Thyroid gland (tissue), 4 donors: ENCODE data around the gene CYP2W1.
"Not testable (repeated sequence)": the region's sequence is repeated elsewhere in the genome, so short reads cannot be mapped to it uniquely, and the experiment has no call there.

Experiments used
- POLR2A ChIP-seq, 2 donors: fragments of 450-650 bp; IDR thresholded peaks; one replicate each; pipeline ENCODE4 v1.6.1; 2017; ENCODE audit warnings: antibody characterized with exemption in 2 of 2, mild to moderate bottlenecking in 2 of 2, moderate library complexity in 1 of 2
- TF ChIP-seq, protein P1 (sequence below), 6 experiments: fragments of 200-600 bp in 3 of 6; fragments of 450-650 bp in 3 of 6; sonication (generic) in 3 of 6; IDR thresholded peaks; one replicate each; pipeline ENCODE4 v1.5.1; 2016 to 2019; ENCODE audit warnings: antibody characterized with exemption in 6 of 6, mild to moderate bottlenecking in 2 of 6, inconsistent platforms in 1 of 6, moderate library complexity in 1 of 6

DNA sequence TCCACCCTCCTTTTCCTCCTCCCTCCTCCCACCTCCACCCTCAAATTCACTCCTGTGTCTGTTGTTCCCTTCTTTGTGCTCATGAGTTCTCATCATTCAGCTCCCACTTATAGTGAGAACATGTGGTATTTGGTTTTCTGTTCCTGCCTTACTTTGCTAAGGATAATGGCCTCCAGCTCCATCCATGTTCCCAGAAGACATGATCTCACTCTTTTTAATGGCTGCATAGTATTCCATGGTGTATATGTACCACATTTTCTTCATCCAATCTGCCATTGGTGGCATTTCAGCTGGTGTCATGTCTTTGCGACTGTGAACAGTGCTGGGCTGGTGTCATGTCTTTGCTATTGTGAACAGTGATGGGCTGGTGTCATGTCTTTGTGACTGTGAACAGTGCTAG lies 51.8 kb downstream of the CYP2W1 start:
- TF ChIP-seq, protein P1, sequence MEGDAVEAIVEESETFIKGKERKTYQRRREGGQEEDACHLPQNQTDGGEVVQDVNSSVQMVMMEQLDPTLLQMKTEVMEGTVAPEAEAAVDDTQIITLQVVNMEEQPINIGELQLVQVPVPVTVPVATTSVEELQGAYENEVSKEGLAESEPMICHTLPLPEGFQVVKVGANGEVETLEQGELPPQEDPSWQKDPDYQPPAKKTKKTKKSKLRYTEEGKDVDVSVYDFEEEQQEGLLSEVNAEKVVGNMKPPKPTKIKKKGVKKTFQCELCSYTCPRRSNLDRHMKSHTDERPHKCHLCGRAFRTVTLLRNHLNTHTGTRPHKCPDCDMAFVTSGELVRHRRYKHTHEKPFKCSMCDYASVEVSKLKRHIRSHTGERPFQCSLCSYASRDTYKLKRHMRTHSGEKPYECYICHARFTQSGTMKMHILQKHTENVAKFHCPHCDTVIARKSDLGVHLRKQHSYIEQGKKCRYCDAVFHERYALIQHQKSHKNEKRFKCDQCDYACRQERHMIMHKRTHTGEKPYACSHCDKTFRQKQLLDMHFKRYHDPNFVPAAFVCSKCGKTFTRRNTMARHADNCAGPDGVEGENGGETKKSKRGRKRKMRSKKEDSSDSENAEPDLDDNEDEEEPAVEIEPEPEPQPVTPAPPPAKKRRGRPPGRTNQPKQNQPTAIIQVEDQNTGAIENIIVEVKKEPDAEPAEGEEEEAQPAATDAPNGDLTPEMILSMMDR (IDR thresholded peaks at IDR 0.05): not testable (repeated sequence)
- not testable (repeated sequence) for TF ChIP-seq POLR2A (IDR thresholded peaks at IDR 0.05)
